Measurements from ENCODE around the gene ST6GALNAC6.

The ST6GALNAC6 gene

GRCh38 chr9:127916720-127917581 is 17.5 kb upstream of the ST6GALNAC6 start, which contains the start of gene ST6GALNAC4:
Gene ST6GALNAC4, minus strand, starts transcription at chr9:127917041. Its CDS starts 622 bp downstream, at chr9:127916419.
- no peak for DNase-seq (ENCODE audit: low read depth, low spot score)

GRCh38 chr9:127915801-127916719 is 16.7 kb upstream of the ST6GALNAC6 start:
- no peak for DNase-seq (ENCODE audit: low read depth, low spot score)

GRCh38 chr9:127915325-127915752 is 15.9 kb upstream of the ST6GALNAC6 start:
- DNase-seq (ENCODE audit: low read depth, low spot score): no peak

- DNase-seq (ENCODE audit: low read depth, low spot score): no peak
Observed at GRCh38 chr9:127913682-127914081, 14.3 kb upstream of the ST6GALNAC6 start.

- no peak for DNase-seq (ENCODE audit: low read depth, low spot score)
Observed at GRCh38 chr9:127912882-127913281, 13.5 kb upstream of the ST6GALNAC6 start.

- no peak for DNase-seq (ENCODE audit: low read depth, low spot score)
Observed at GRCh38 chr9:127912296-127912695, 12.9 kb upstream of the ST6GALNAC6 start.

GRCh38 chr9:127910613-127911205 is 11.3 kb upstream of the ST6GALNAC6 start:
- DNase-seq (ENCODE audit: low read depth, low spot score): no peak

- no peak for DNase-seq (ENCODE audit: low read depth, low spot score)
Observed at GRCh38 chr9:127909839-127910273, 10.5 kb upstream of the ST6GALNAC6 start.

GRCh38 chr9:127908660-127908926 is 9.2 kb upstream of the ST6GALNAC6 start:
- DNase-seq (ENCODE audit: low read depth, low spot score): no peak

- DNase-seq (ENCODE audit: low read depth, low spot score): no peak
Observed at GRCh38 chr9:127907867-127908659, 8.7 kb upstream of the ST6GALNAC6 start.

- DNase-seq (ENCODE audit: low read depth, low spot score): no peak
Observed at GRCh38 chr9:127905788-127906191, 6.4 kb upstream of the ST6GALNAC6 start.

- no peak for DNase-seq (ENCODE audit: low read depth, low spot score)
Observed at GRCh38 chr9:127905004-127905728, 5.8 kb upstream of the ST6GALNAC6 start.

- DNase-seq (ENCODE audit: low read depth, low spot score): no peak
Observed at GRCh38 chr9:127904561-127905003, 5.2 kb upstream of the ST6GALNAC6 start.

- no peak for DNase-seq (ENCODE audit: low read depth, low spot score)
Observed at GRCh38 chr9:127903557-127904475, 4.4 kb upstream of the ST6GALNAC6 start.

GRCh38 chr9:127898433-127899127 is 823 bp downstream of the ST6GALNAC6 start:
- no peak for DNase-seq (ENCODE audit: low read depth, low spot score)

- DNase-seq (ENCODE audit: low read depth, low spot score): no peak
Observed at GRCh38 chr9:127897193-127897692, 2.2 kb downstream of the ST6GALNAC6 start.

GRCh38 chr9:127896395-127897192 is 2.8 kb downstream of the ST6GALNAC6 start:
- DNase-seq (ENCODE audit: low read depth, low spot score): no peak

- DNase-seq (ENCODE audit: low read depth, low spot score): no peak
Observed at GRCh38 chr9:127895811-127896210, 3.6 kb downstream of the ST6GALNAC6 start.
